K562 (cell line): ENCODE measurements around the gene ABCB6. TPM values are rescaled to one million over a fixed set of nuclear protein-coding genes. Genes with fewer than 3 reads are reported as not detected.

Experiments used
- BRCA1 ChIP-seq, 2 experiments: fragments of 450-650 bp in 1 of 2; sonication (generic) in 1 of 2; formaldehyde crosslinking in 1 of 2; IDR thresholded peaks; 2 replicates each; pipeline versions ENCODE4 v1.5.0 to v1.6.1; 2017 to 2020; ENCODE audit warnings: mild to moderate bottlenecking in 1 of 2, missing genetic modification reagents in 1 of 2
- CBX5 ChIP-seq: IDR thresholded peaks from 2 replicates; pipeline ENCODE4 v1.6.1; 2014; ENCODE audit warnings: low read depth, borderline replicate concordance
- CHD1 ChIP-seq: fragments of 200-600 bp; sonication (generic); IDR thresholded peaks from one replicate; pipeline ENCODE4 v1.6.1; 2012; ENCODE audit warnings: mild to moderate bottlenecking, moderate library complexity, low read length, inconsistent platforms
- DNMT1 ChIP-seq: fragments of 450-650 bp; IDR thresholded peaks from 2 replicates; pipeline ENCODE4 v1.6.1; 2016; ENCODE audit warnings: antibody characterized with exemption, mild to moderate bottlenecking
- EP400 ChIP-seq: fragments of 450-650 bp; IDR thresholded peaks from 2 replicates; pipeline ENCODE4 v1.6.1; 2017; ENCODE audit warnings: antibody characterized with exemption, mild to moderate bottlenecking, moderate library complexity
- EWSR1 ChIP-seq: fragments of 450-650 bp; IDR thresholded peaks from 2 replicates; pipeline ENCODE4 v1.6.1; 2018; ENCODE audit warnings: borderline replicate concordance, mild to moderate bottlenecking, low read depth, moderate library complexity; ENCODE audit not compliant: partially characterized antibody
- FOXM1 ChIP-seq, 2 experiments: fragments of 450-650 bp in 1 of 2; sonication (generic) in 1 of 2; formaldehyde crosslinking in 1 of 2; IDR thresholded peaks; 2 replicates each; pipeline versions ENCODE4 v1.6.1 to v1.9.0; 2017 to 2022; ENCODE audit warnings: low read depth in 2 of 2, mild to moderate bottlenecking in 2 of 2, missing genetic modification reagents in 1 of 2, moderate library complexity in 1 of 2
- GABPB2 ChIP-seq: fragments of 250-450 bp; sonication (Bioruptor Pico); conservative IDR thresholded peaks from 2 replicates; pipeline ENCODE4 v1.5.1; 2021; ENCODE audit warnings: mild to moderate bottlenecking
- HDAC8 ChIP-seq: fragments of 450-650 bp; IDR thresholded peaks from 2 replicates; pipeline ENCODE4 v1.6.1; 2016; ENCODE audit warnings: mild to moderate bottlenecking, missing genetic modification characterization, moderate library complexity, missing compliant biosample characterization
- HLTF ChIP-seq: fragments of 450-650 bp; IDR thresholded peaks from 2 replicates; pipeline ENCODE4 v1.6.1; 2016
- MAFF ChIP-seq: IDR thresholded peaks from 2 replicates; pipeline ENCODE4 v1.6.1; 2012; ENCODE audit warnings: low read length, improper control_type of control experiment
- NBN ChIP-seq: fragments of 450-650 bp; IDR thresholded peaks from 2 replicates; pipeline ENCODE4 v1.6.1; 2016; ENCODE audit warnings: low read depth, mild to moderate bottlenecking
- NCOA6 ChIP-seq: fragments of 450-650 bp; IDR thresholded peaks from 2 replicates; pipeline ENCODE4 v1.6.1; 2017; ENCODE audit warnings: mild to moderate bottlenecking
- NUFIP1 ChIP-seq: fragments of 450-650 bp; IDR thresholded peaks from 2 replicates; pipeline ENCODE4 v1.6.1; 2018; ENCODE audit not compliant: partially characterized antibody
- RNF219 ChIP-seq: fragments of 250-450 bp; sonication (Bioruptor Pico); IDR thresholded peaks from 2 replicates; pipeline ENCODE4 v1.5.0; 2022; ENCODE audit warnings: mild to moderate bottlenecking
- SAP30 ChIP-seq: fragments of 200-600 bp; sonication (generic); IDR thresholded peaks from 2 replicates; pipeline ENCODE4 v1.6.1; 2012; ENCODE audit warnings: borderline replicate concordance, low read depth, mild to moderate bottlenecking, moderate library complexity, low read length, control low read depth, inconsistent platforms; ENCODE audit not compliant: insufficient read depth, poor library complexity, severe bottlenecking
- SIRT6 ChIP-seq: IDR thresholded peaks from one replicate; pipeline ENCODE4 v1.6.1; 2012; ENCODE audit warnings: low read depth, mild to moderate bottlenecking, control low read depth, inconsistent platforms, low read length, moderate library complexity
- SMAD4 ChIP-seq: fragments of 250-450 bp; sonication (Bioruptor Pico); conservative IDR thresholded peaks from 2 replicates; pipeline ENCODE4 v1.8.0; 2021; ENCODE audit warnings: inconsistent platforms, mild to moderate bottlenecking, moderate library complexity
- SRF ChIP-seq, 2 experiments: fragments of 250-450, 450-650 bp in 1 of 2; sonication (Bioruptor Pico) in 1 of 2; sonication (generic) in 1 of 2; formaldehyde crosslinking; IDR thresholded peaks; 2 replicates each; pipeline versions ENCODE4 v1.5.0 to v1.5.1; 2020 to 2022; ENCODE audit warnings: mild to moderate bottlenecking in 1 of 2, missing genetic modification reagents in 1 of 2
- SRSF9 ChIP-seq: fragments of 200-400 bp; formaldehyde crosslinking; IDR thresholded peaks from 2 replicates; pipeline ENCODE4 v1.6.1; 2017; ENCODE audit warnings: low read depth, low read length, borderline replicate concordance
- STAT5A ChIP-seq: IDR thresholded peaks from 2 replicates; pipeline ENCODE4 v1.6.1; 2012; ENCODE audit warnings: low read length, inconsistent platforms, borderline replicate concordance
- TAF7 ChIP-seq: fragments of 450-650 bp; IDR thresholded peaks from 2 replicates; pipeline ENCODE4 v1.6.1; 2016; ENCODE audit warnings: missing genetic modification characterization, missing compliant biosample characterization
- ZNF143 ChIP-seq: sonication (generic); formaldehyde crosslinking; IDR thresholded peaks from 2 replicates; pipeline ENCODE4 v1.9.0; 2022; ENCODE audit warnings: mild to moderate bottlenecking, missing genetic modification reagents
- ZNF212 ChIP-seq: fragments of 450-650 bp; formaldehyde crosslinking; IDR thresholded peaks from 2 replicates; pipeline ENCODE4 v1.4.0; 2020; ENCODE audit warnings: mild to moderate bottlenecking
- ZNF41 ChIP-seq: fragments of 250-450 bp; sonication (Bioruptor Pico); conservative IDR thresholded peaks from 2 replicates; pipeline ENCODE4 v1.4.0; 2020; ENCODE audit warnings: mild to moderate bottlenecking
- ZNF75A ChIP-seq: fragments of 450-650 bp; formaldehyde crosslinking; IDR thresholded peaks from 2 replicates; pipeline ENCODE4 v1.4.0; 2020; ENCODE audit warnings: mild to moderate bottlenecking
- ZSCAN32 ChIP-seq: fragments of 450-650 bp; formaldehyde crosslinking; IDR thresholded peaks from 2 replicates; pipeline ENCODE4 v1.4.0; 2020; ENCODE audit warnings: mild to moderate bottlenecking, moderate library complexity
- polyA plus RNA-seq, 8 experiments: library from polyadenylated mRNA; depleted of rRNA in 4 of 8; stranded (reverse) in 5 of 8; unstranded in 3 of 8; fragments of >200 nt; fragmentation: Nextera tagmentation in 2 of 8; fragmentation: Illumina TruSeq in 1 of 8; extraction: Ambion mirVana in 2 of 8; extraction: Trizol in 1 of 8; gene quantifications; 2 replicates each; pipeline versions ENCODE4 v1.2.1 to v1.2.3, GENCODE V29; 2011 to 2014; ENCODE audit warnings: inconsistent platforms in 1 of 8, missing spikeins in 1 of 8
- total RNA-seq, 7 experiments: library from RNA; depleted of rRNA in 6 of 7; stranded (reverse); fragments of >200 nt in 6 of 7; fragmentation: Illumina TruSeq in 2 of 7; extraction: Trizol in 2 of 7; gene quantifications; 2 replicates each; pipeline versions ENCODE4 v1.2.1 to v1.2.3, GENCODE V29; 2011 to 2021; ENCODE audit warnings: low replicate concordance in 1 of 7

Gene ABCB6
- total and polyA plus RNA-seq, 9 of the 15 experiments (the other 6 are each of a cell fraction or from before 2014, with no cell fraction given): 3.7 to 29.8 (median 16.8) TPM

- TF ChIP-seq SMAD4 (CRISPR knock-in tag) (no peak), SIRT6 (no peak), ZSCAN32 (CRISPR knock-in tag) (no peak), EP400 (peak; percentile 74), SRSF9 (no peak), HLTF (no peak), HDAC8 (tag) (no peak), SAP30 (peak; percentile 34), ZNF75A (CRISPR knock-in tag) (no peak), DNMT1 (no peak), STAT5A (no peak), NCOA6 (no peak), ZNF41 (CRISPR knock-in tag) (no peak), NUFIP1 (no peak), NBN (no peak), EWSR1 (no peak), TAF7 (no peak), BRCA1 (IDR thresholded peaks at IDR 0.05) (no peak), BRCA1 (CRISPR knock-in tag; IDR thresholded peaks at IDR 0.05) (no peak), CHD1 (no peak), FOXM1 (IDR thresholded peaks at IDR 0.05; ENCODE audit: low read depth) (no peak), FOXM1 (CRISPR knock-in tag; IDR thresholded peaks at IDR 0.05; ENCODE audit: low read depth) (no peak; the same call in 1 of the 2 replicates), ZNF143 (CRISPR knock-in tag) (no peak), CBX5 (no peak), RNF219 (no peak), GABPB2 (CRISPR knock-in tag) (no peak), MAFF (no peak), SRF (CRISPR knock-in tag; IDR thresholded peaks at IDR 0.05) (no peak), ZNF212 (CRISPR knock-in tag) (no peak)
These were observed 58.4 kb downstream of the ABCB6 start, which contains the start of gene NHEJ1 (continued) for GRCh38 chr2:219160186-219161017.
